Thoracic aorta (tissue), 2 donors: ENCODE results near the gene MAP3K8. TPM values are rescaled to one million over a fixed set of nuclear protein-coding genes. Genes with fewer than 3 reads are reported as not detected.
"Not testable (repeated sequence)": the region's sequence is repeated elsewhere in the genome, so short reads cannot be mapped to it uniquely, and the experiment has no call there.

Experiments used
- ATAC-seq: fragments of 150-250 bp; one replicate; pipeline ENCODE4 v1.8.0; 2017; ENCODE audit warnings: low read depth; ENCODE audit not compliant: insufficient number of reproducible peaks, low FRiP score
- DNase-seq: peaks from one replicate; pipeline ENCODE4 v3.0.0-alpha.2; 2020; ENCODE audit warnings: low spot score
- H3K27ac ChIP-seq, 2 donors: fragments of 200-600 bp; sonication (generic); 1 replicate in 1 of 2; 2 replicates in 1 of 2; pipeline ENCODE4 v1.5.1; 2016; ENCODE audit warnings: mild to moderate bottlenecking in 2 of 2, moderate library complexity in 2 of 2
- H3K27me3 ChIP-seq: fragments of 200-600 bp; sonication (generic); replicated peaks from 2 replicates; pipeline ENCODE4 v1.6.0; 2016; ENCODE audit warnings: mild to moderate bottlenecking; ENCODE audit not compliant: insufficient read depth
- H3K36me3 ChIP-seq: fragments of 200-600 bp; sonication (generic); one replicate; pipeline ENCODE4 v1.5.1; 2016
- H3K4me1 ChIP-seq, 2 donors: fragments of 200-600 bp; sonication (generic); 1 replicate in 1 of 2; 2 replicates in 1 of 2; pipeline versions ENCODE4 v1.5.1 to v1.6.0; 2016; ENCODE audit warnings: low read depth in 2 of 2, mild to moderate bottlenecking in 1 of 2; ENCODE audit not compliant: control insufficient read depth in 1 of 2
- H3K4me3 ChIP-seq: fragments of 200-600 bp; sonication (generic); 2 replicates; pipeline ENCODE4 v1.5.1; 2016; ENCODE audit warnings: mild to moderate bottlenecking
- H3K9me3 ChIP-seq: fragments of 200-600 bp; sonication (generic); 2 replicates; pipeline ENCODE4 v1.5.1; 2016
- total RNA-seq, 2 donors: library from RNA; depleted of rRNA; stranded (reverse); fragments of >200 nt; gene quantifications; one replicate each; pipeline versions ENCODE4 v1.1.0 to v1.2.3, GENCODE V29; 2016
- TF ChIP-seq, protein P1 (sequence below): fragments of 200-600 bp; sonication (generic); IDR thresholded peaks from one replicate; pipeline ENCODE4 v1.5.1; 2019; ENCODE audit warnings: antibody characterized with exemption

The MAP3K8 gene
- total RNA-seq, 2 donors from 2014 or later, result 63.4 to 64.3 TPM

DNA sequence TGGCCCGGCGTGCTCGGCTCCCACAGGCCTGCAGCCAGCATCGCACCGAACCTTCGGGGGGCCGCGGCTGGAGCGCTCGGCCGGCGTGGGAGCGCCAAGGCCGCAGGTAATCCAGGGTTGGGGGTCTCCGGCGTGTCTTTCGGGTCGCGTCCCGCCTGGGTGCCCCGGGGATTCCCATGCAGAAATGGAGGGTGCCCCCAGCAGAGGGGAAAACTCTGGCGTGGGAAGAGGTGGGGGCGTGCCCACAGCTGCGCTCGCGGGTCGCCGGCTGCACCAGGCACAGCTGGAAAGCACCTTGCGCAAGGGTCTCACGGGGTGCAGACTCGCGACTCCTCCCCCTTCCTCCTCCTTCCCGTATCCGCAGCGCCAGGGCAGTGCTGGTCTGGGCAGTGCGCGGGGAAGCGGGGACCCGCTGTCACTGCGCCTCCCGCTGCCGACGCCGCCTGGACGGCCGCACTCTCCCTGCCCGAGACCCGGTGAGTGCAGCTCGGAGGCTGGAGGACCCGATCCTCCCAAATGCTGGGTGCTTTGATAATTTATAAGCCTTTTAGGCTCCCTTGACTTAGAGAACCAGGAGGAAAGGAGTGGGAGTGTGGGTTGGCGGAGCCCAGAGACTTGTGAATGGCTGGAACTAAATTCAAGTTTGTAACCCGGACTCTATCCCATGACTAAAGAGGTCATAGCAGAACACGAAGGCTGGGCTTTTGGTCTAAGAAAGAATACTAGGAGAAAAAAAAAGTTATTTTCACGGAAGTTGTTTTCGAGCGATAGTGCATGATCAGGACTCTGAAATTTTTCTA, 489 bp downstream of the MAP3K8 start:
- TF ChIP-seq, protein P1, sequence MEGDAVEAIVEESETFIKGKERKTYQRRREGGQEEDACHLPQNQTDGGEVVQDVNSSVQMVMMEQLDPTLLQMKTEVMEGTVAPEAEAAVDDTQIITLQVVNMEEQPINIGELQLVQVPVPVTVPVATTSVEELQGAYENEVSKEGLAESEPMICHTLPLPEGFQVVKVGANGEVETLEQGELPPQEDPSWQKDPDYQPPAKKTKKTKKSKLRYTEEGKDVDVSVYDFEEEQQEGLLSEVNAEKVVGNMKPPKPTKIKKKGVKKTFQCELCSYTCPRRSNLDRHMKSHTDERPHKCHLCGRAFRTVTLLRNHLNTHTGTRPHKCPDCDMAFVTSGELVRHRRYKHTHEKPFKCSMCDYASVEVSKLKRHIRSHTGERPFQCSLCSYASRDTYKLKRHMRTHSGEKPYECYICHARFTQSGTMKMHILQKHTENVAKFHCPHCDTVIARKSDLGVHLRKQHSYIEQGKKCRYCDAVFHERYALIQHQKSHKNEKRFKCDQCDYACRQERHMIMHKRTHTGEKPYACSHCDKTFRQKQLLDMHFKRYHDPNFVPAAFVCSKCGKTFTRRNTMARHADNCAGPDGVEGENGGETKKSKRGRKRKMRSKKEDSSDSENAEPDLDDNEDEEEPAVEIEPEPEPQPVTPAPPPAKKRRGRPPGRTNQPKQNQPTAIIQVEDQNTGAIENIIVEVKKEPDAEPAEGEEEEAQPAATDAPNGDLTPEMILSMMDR, result peak; percentile 12
- peaks cover 3% of the 10 kb centered on the region for H3K36me3 ChIP-seq
- H3K27me3 ChIP-seq, result no peaks in the 10 kb centered on the region
- peak overlapping the region; percentile 98 to 99 for H3K27ac ChIP-seq
- peak; percentile 66 for ATAC-seq
- peak; percentile 74 for DNase-seq
- H3K9me3 ChIP-seq, result no peaks in the 10 kb centered on the region
- peaks cover 15 to 34% of the 10 kb centered on the region in 2 donors for H3K4me1 ChIP-seq
- H3K4me3 ChIP-seq, result peak overlapping the region; percentile 97

DNA sequence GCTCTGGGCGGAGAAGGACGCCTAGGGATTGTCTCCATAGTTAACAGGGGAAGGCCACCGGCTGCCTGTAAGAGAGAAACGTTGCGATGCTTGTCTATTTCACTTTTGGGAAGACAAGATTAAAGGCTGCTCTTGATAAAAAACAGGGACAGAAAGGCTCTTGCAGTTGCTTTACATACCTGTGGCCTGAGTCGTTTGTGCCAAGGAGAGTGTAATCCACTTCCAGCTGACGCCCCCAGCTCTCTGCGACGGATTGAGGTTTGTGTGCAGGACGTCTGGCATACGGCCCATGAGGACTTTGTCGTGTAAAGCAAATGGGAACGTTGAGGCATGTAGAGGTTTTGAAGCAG, 1.1 kb downstream of the MAP3K8 start:
- ATAC-seq (no peak), DNase-seq (no peak)
- Histone ChIP-seq H3K4me1 (peaks cover 20 to 39% of the 10 kb centered on the region in 2 donors), H3K27ac (peak overlapping the region; percentile 98 to 99), H3K27me3 (no peaks in the 10 kb centered on the region), H3K36me3 (peaks cover 8% of the 10 kb centered on the region), H3K4me3 (peak overlapping the region; percentile 97), H3K9me3 (no peaks in the 10 kb centered on the region)
- TF ChIP-seq, protein P1, result no peak

DNA sequence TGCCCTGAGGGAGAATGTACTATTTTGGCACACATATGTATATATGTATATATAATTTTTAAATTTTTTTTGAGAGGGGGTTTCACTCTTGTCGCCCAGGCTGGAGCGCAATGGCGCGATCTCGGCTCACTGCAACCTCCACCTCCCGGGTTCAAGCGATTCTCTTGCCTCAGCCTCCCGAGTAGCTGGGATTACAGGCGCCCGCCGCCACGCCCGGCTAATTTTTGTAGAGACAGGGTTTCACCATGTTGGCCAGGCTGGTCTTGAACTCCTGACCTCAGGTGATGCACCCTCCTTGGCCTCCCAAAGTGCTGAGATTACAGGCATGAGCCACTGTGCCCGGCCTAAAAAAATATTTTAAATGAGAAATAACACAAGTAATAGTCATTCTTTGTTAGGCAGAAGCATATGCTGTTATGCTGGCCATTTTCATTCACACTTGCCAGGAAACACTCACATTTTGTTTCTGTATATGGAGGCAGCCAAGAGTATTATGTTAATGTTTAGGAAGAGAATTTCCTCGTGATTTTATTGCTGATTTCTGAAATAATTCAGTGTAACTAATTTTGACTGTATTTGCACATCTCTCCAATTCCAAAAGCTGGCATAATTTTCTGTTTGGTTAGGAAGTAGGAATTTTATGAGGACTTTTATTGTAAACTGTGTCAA, 1.6 kb downstream of the MAP3K8 start:
- DNase-seq, H3K27me3 ChIP-seq, ATAC-seq, H3K9me3 ChIP-seq: not testable (repeated sequence)
- H3K4me3 ChIP-seq, result peak overlapping the region; percentile 97
- H3K36me3 ChIP-seq, result peaks cover 10% of the 10 kb centered on the region
- peaks cover 26 to 45% of the 10 kb centered on the region in 2 donors for H3K4me1 ChIP-seq
- H3K27ac ChIP-seq, result peak overlapping the region; percentile 98 to 99

DNA sequence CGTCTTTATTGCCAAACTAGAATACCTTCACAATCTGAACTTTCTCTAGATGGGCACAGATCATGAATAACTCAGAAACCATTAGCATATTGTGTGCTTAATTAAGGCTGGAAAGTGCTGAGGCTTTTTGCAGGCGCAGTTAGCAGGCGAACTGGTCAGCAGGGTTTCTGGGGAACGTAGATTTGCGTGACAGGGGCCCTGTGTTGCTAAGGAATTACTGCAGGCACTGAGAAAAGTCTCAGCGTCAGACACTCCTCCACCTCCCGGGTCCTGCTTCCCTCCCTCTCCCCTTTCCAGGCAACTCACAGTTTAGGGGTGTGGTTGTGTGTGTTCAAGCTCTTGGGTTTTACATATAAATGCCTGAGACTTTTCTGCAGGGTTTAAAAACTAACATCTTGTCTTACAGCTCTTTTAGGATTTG, 2.2 kb downstream of the MAP3K8 start:
- H3K4me3 ChIP-seq, result peak overlapping the region; percentile 97
- no peak for DNase-seq
- H3K4me1 ChIP-seq, result peaks cover 32 to 46% of the 10 kb centered on the region in 2 donors
- ATAC-seq, result no peak
- TF ChIP-seq, protein P1, result no peak
- no peaks in the 10 kb centered on the region for H3K27me3 ChIP-seq
- peaks cover 10% of the 10 kb centered on the region for H3K36me3 ChIP-seq
- H3K27ac ChIP-seq, result peak overlapping the region; percentile 98 to 99
- no peaks in the 10 kb centered on the region for H3K9me3 ChIP-seq

DNA sequence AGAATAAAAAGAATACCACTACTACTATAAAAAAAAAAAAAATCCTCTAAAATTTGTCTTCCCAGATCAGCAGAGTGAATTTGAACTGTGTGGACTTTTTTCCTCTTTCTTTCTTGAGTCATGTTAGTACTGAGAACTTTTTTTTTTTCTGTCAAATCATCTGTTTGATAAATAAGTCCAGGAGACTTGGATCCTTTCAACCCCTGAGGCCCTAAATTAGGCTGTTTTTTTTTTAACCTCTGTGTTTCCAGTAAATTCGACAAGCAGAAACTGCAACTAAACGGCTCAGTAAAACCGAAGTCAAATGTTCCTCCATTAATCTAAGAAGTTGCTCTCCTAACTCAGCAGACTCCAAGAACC, 2.7 kb downstream of the MAP3K8 start:
- ATAC-seq (no peak), DNase-seq (no peak)
- Histone ChIP-seq H3K4me1 (peaks cover 36 to 46% of the 10 kb centered on the region in 2 donors), H3K4me3 (peak overlapping the region; percentile 97), H3K36me3 (peaks cover 12% of the 10 kb centered on the region), H3K27me3 (no peaks in the 10 kb centered on the region), H3K27ac (peak overlapping the region; percentile 98 to 99), H3K9me3 (no peaks in the 10 kb centered on the region)
- TF ChIP-seq, protein P1, result no peak
